SK-N-MC (cell line): ENCODE results near the gene KRTAP9-4.

ENCODE experiments used
- FOXP2 ChIP-seq: optimal IDR thresholded peaks from 2 replicates; pipeline ENCODE3; 2011; ENCODE audit warnings: mild to moderate bottlenecking, moderate library complexity; ENCODE audit not compliant: insufficient read depth; ENCODE audit errors: extremely low read length, control extremely low read depth
- POLR2AphosphoS5 ChIP-seq: IDR thresholded peaks from 2 replicates; pipeline ENCODE4 v1.6.1; 2012; ENCODE audit warnings: mild to moderate bottlenecking, low read depth, low read length, borderline replicate concordance

DNA sequence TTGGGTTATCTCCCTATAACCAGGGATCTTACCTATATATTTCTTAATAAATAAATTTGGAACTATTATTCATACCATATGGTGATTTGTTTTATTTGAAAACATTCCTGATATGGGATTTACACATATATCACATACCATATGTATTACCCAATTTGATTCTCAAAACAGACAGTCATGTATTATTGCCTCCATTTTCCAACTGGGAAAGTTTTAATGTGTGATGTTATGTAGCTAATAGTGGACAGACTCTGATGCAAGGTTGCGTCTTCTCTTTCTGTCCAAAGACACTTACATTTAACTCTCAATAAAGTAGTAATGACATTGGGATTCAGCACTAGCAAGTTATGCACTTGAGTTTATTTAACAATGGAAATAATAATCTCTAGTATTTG, 6.8 kb downstream of the KRTAP9-4 start:
- no peak for TF ChIP-seq POLR2AphosphoS5
- no peak for TF ChIP-seq FOXP2
